Myometrial cell (primary cell): ENCODE measurements around the gene HTN1. TPM values are rescaled to one million over a fixed set of nuclear protein-coding genes. Genes with fewer than 3 reads are reported as not detected.

Experiments
- total RNA-seq: library from RNA; depleted of rRNA; stranded (reverse); fragments of >200 nt; gene quantifications from 2 replicates; pipeline ENCODE4 v1.2.3, GENCODE V29; 2015

The HTN1 gene
- not detected in 2 replicates for total RNA-seq

DNA sequence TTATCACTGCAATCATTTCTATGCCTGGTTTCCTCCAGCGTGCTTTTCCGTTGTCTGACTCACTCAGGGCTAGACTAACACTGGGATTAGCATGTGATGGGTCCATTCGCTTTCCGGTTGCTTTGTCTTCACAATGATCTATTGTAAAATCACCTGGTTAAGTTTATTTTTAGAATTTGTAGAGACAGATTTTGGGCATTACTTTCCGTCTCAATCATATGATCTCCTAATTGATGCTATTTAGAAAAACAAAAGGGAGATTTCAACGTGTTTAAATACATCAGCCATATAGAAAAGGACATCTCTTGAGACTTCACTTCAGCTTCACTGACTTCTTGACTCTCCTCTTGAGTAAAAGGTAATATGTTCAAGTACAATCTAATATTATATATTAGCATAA lies at the start of gene HTN1:
HTN1 (plus strand) TSS at position 301 of the 400 bp plus-strand sequence. CDS start 2,639 bp downstream, outside the sequence.

GRCh38 chr4:70028159-70028558 lies 22.1 kb upstream of the HTN1 start, which contains the start of gene HTN3:
Gene HTN3, plus strand, starts transcription at chr4:70028459. Its CDS starts 2,282 bp downstream, at chr4:70030741.

Other genes starting within 250 kb of the HTN1 start
- gene SULT1E1, start 190.3 kb upstream of the HTN1 start, total RNA-seq: 3.2 and 3.7 TPM in 2 replicates
- gene CSN1S1, start 119.4 kb upstream of the HTN1 start, total RNA-seq: not detected in 2 replicates
- gene CSN2, start 84.7 kb upstream of the HTN1 start, total RNA-seq: not detected in 2 replicates
- gene STATH, start 54.5 kb upstream of the HTN1 start, total RNA-seq: not detected in 2 replicates
- gene HTN3, start 22.0 kb upstream of the HTN1 start, total RNA-seq: not detected in 2 replicates
- gene PRR27, start 103.8 kb downstream of the HTN1 start, total RNA-seq: not detected in 2 replicates
- not detected in 2 replicates for gene ODAM, start 145.3 kb downstream of the HTN1 start, total RNA-seq
- not detected in 2 replicates for gene FDCSP, start 175.7 kb downstream of the HTN1 start, total RNA-seq
- gene CSN3, start 192.2 kb downstream of the HTN1 start, total RNA-seq: not detected in 2 replicates